K562 (cell line): ENCODE data around the gene SPATA16. TPM values are rescaled to one million over a fixed set of nuclear protein-coding genes. Genes with fewer than 3 reads are reported as not detected.

Source experiments
- ATAC-seq: fragments of 200-7000 bp; cut with Tn5 transposase; 3 replicates; pipeline ENCODE4 v1.9.1; 2020; ENCODE audit warnings: moderate library complexity
- BruUV-seq: library from RNA; stranded (reverse); fragments of 400-500 nt; replicated peaks from 2 replicates; lab custom pipeline; 2021; lab: Mats Ljungman, UMichigan
- CTCF ChIA-PET: fragments of 300-600 bp; formaldehyde crosslinking; extraction: SDS; loops from one replicate; lab custom pipeline; 2021; ENCODE audit warnings: low intra/inter-chr PET ratio; lab: Yijun Ruan, JAX
- POLR2A ChIA-PET: fragments of 300-600, 350-650 bp; sonication (Branson Sonifier 250); formaldehyde crosslinking; extraction: SDS; loops from one replicate; lab custom pipeline; 2021; ENCODE audit warnings: antibody characterized with exemption, inconsistent platforms; lab: Yijun Ruan, JAX
- DNase-seq, 4 experiments: peaks; one replicate each; pipeline versions ENCODE4 v3.0.0 to v3.0.0-alpha.2; 2011 to 2018; ENCODE audit warnings: low spot score in 3 of 4, mixed read lengths in 3 of 4; ENCODE audit errors: extremely low read depth in 1 of 4
- FAIRE-seq: peaks from 2 replicates; lab custom pipeline; 2011; peaks lifted over from hg19 to GRCh38; lab: Jason Lieb, UNC
- H2AFZ ChIP-seq: 2 replicates; pipeline ENCODE4 v1.6.0; 2011; ENCODE audit warnings: low read depth, low read length, control low read depth, inconsistent platforms
- H3K27ac ChIP-seq: fragments of 200-600 bp; 3 replicates; pipeline ENCODE4 v1.8.0; 2011; ENCODE audit warnings: low read depth, mild to moderate bottlenecking, control low read depth, inconsistent platforms, low read length, moderate library complexity, mixed read lengths; ENCODE audit errors: extremely low read depth
- H3K27me3 ChIP-seq, 2 experiments: fragments of 300-600 bp in 1 of 2; 2 replicates in 1 of 2; 3 replicates in 1 of 2; pipeline versions ENCODE4 v1.6.0 to v1.8.0; 2011; ENCODE audit warnings: inconsistent platforms in 2 of 2, low read length in 2 of 2, mild to moderate bottlenecking in 1 of 2, mixed read lengths in 1 of 2, moderate library complexity in 1 of 2; ENCODE audit not compliant: control insufficient read depth in 2 of 2, insufficient read depth in 2 of 2
- H3K36me3 ChIP-seq: fragments of 300-600 bp; 3 replicates; pipeline ENCODE4 v1.8.0; 2011; ENCODE audit warnings: mild to moderate bottlenecking, low read length, inconsistent platforms; ENCODE audit not compliant: control insufficient read depth, insufficient read depth
- H3K4me1 ChIP-seq, 2 experiments: fragments of 200-600 bp in 1 of 2; replicated peaks in 1 of 2; 2 replicates in 1 of 2; 3 replicates in 1 of 2; pipeline versions ENCODE4 v1.5.1 to v1.8.0; 2011; ENCODE audit warnings: inconsistent platforms in 2 of 2, low read length in 2 of 2, mild to moderate bottlenecking in 1 of 2, mixed read lengths in 1 of 2, moderate library complexity in 1 of 2; ENCODE audit not compliant: control insufficient read depth in 2 of 2, insufficient read depth in 2 of 2
- H3K4me2 ChIP-seq: 2 replicates; pipeline ENCODE4 v1.6.1; 2011; ENCODE audit warnings: low read length, control low read depth, inconsistent platforms, mixed read lengths; ENCODE audit not compliant: insufficient read depth
- H3K4me3 ChIP-seq: fragments of 200-600 bp; sonication (generic), shearing (Covaris generic); 2 replicates; pipeline ENCODE4 v1.5.1; 2016; ENCODE audit warnings: control low read depth, inconsistent platforms
- H3K79me2 ChIP-seq: fragments of 200-600 bp; 3 replicates; pipeline ENCODE4 v1.8.0; 2011; ENCODE audit warnings: low read length, inconsistent platforms; ENCODE audit not compliant: control insufficient read depth, insufficient read depth
- H3K9ac ChIP-seq, 2 experiments: 2 replicates each; pipeline versions ENCODE4 v1.6.0 to v1.6.1; 2011; ENCODE audit warnings: low read depth in 2 of 2, low read length in 2 of 2, control low read depth in 1 of 2, inconsistent platforms in 1 of 2, mild to moderate bottlenecking in 1 of 2, mixed read lengths in 1 of 2; ENCODE audit not compliant: insufficient read depth in 1 of 2
- H3K9me1 ChIP-seq: one replicate; pipeline ENCODE4 v1.6.0; 2011; ENCODE audit warnings: inconsistent platforms, mild to moderate bottlenecking, low read length, moderate library complexity; ENCODE audit not compliant: control insufficient read depth, insufficient read depth
- H3K9me3 ChIP-seq: replicated peaks from 2 replicates; pipeline ENCODE4 v1.5.1; 2011; ENCODE audit warnings: low read depth, low read length, inconsistent platforms; ENCODE audit not compliant: control insufficient read depth, insufficient read depth
- H4K20me1 ChIP-seq: replicated peaks from 2 replicates; pipeline ENCODE4 v1.6.1; 2011; ENCODE audit warnings: low read length, inconsistent platforms, mixed read lengths; ENCODE audit not compliant: control insufficient read depth, insufficient read depth
- CBX8 ChIP-seq: fragments of 200-600 bp; sonication (generic); IDR thresholded peaks from 2 replicates; pipeline ENCODE4 v1.6.1; 2012; ENCODE audit warnings: borderline replicate concordance, mixed run types, low read depth, mild to moderate bottlenecking, moderate library complexity, mixed read lengths, low read length, control low read depth, inconsistent platforms; ENCODE audit not compliant: poor library complexity, severe bottlenecking; ENCODE audit errors: extremely low read depth
- DPF2 ChIP-seq: fragments of 450-650 bp; IDR thresholded peaks from 2 replicates; pipeline ENCODE4 v1.6.1; 2016
- GABPA ChIP-seq: fragments of 200-800 bp; sonication (Bioruptor generic); conservative IDR thresholded peaks from 2 replicates; pipeline ENCODE4 v1.6.1; 2016; ENCODE audit warnings: low read depth, missing genetic modification characterization, missing compliant biosample characterization
- HDAC1 ChIP-seq, 2 experiments: fragments of 450-650 bp; IDR thresholded peaks; 2 replicates each; pipeline ENCODE4 v1.6.1; 2016 to 2017; ENCODE audit warnings: inconsistent platforms in 1 of 2, mild to moderate bottlenecking in 1 of 2, moderate library complexity in 1 of 2
- JUND ChIP-seq, 2 experiments: IDR thresholded peaks; 2 replicates in 1 of 2; 3 replicates in 1 of 2; pipeline ENCODE4 v1.6.1; 2011; ENCODE audit warnings: borderline replicate concordance in 2 of 2, low read depth in 2 of 2, low read length in 2 of 2, improper control_type of control experiment in 1 of 2, missing biosample characterization in 1 of 2, missing genetic modification characterization in 1 of 2, missing genetic modification reagents in 1 of 2
- KDM4B ChIP-seq, 2 experiments: fragments of 450-650 bp in 1 of 2; sonication (generic) in 1 of 2; IDR thresholded peaks; 2 replicates each; pipeline ENCODE4 v1.6.1; 2016 to 2017; ENCODE audit warnings: borderline replicate concordance in 2 of 2, antibody characterized with exemption in 1 of 2, low read depth in 1 of 2, mild to moderate bottlenecking in 1 of 2
- MAFF ChIP-seq: IDR thresholded peaks from 2 replicates; pipeline ENCODE4 v1.6.1; 2012; ENCODE audit warnings: low read length, improper control_type of control experiment
- MAFK ChIP-seq: IDR thresholded peaks from 2 replicates; pipeline ENCODE4 v1.6.1; 2011; ENCODE audit warnings: low read length, improper control_type of control experiment
- MECOM ChIP-seq: fragments of 250-450 bp; sonication (Bioruptor Pico); IDR thresholded peaks from 2 replicates; pipeline ENCODE4 v1.8.0; 2022; ENCODE audit warnings: inconsistent platforms
- OTX1 ChIP-seq: fragments of 450-650 bp; formaldehyde crosslinking; IDR thresholded peaks from 2 replicates; pipeline ENCODE4 v1.4.0; 2022; ENCODE audit warnings: mild to moderate bottlenecking
- PRPF4 ChIP-seq: fragments of 200-400 bp; formaldehyde crosslinking; IDR thresholded peaks from one replicate; pipeline ENCODE4 v1.6.1; 2017; ENCODE audit warnings: low read length, low read depth, mild to moderate bottlenecking; ENCODE audit not compliant: insufficient read depth, poor library complexity, severe bottlenecking
- SMARCA4 ChIP-seq: fragments of 450-650 bp; IDR thresholded peaks from 2 replicates; pipeline ENCODE4 v1.6.1; 2016
- SP2 ChIP-seq: IDR thresholded peaks from 2 replicates; pipeline ENCODE4 v1.6.1; 2011; ENCODE audit warnings: mild to moderate bottlenecking, low read depth, low read length, moderate library complexity; ENCODE audit not compliant: poor library complexity, severe bottlenecking; ENCODE audit errors: extremely low read depth
- STAG1 ChIP-seq: sonication (generic); formaldehyde crosslinking; IDR thresholded peaks from 2 replicates; pipeline ENCODE4 v1.5.0; 2020; ENCODE audit warnings: missing genetic modification reagents, borderline replicate concordance
- TCF3 ChIP-seq: sonication (generic); formaldehyde crosslinking; IDR thresholded peaks from 2 replicates; pipeline ENCODE4 v1.4.0; 2020; ENCODE audit warnings: mild to moderate bottlenecking, missing genetic modification reagents
- WGBS: fragments of 100-300 bp; shearing (Covaris generic); methylation state at CpG from one replicate; pipeline ENCODE4 v1.1.6; 2016; ENCODE audit warnings: low coverage, mixed read lengths; ENCODE audit not compliant: insufficient coverage; ENCODE audit errors: missing lambda C conversion rate; 5-methylcytosine and 5-hydroxymethylcytosine counted together
- in situ Hi-C: fragments of 300-500 bp; cut with MboI; formaldehyde crosslinking; loops from 4 replicates; pipeline ENCODE4 v1.15.0; 2018; ENCODE audit warnings: inconsistent platforms, mixed read lengths
- intact Hi-C: fragments of 100-400 bp; cut with micrococcal nuclease; formaldehyde crosslinking; loops from 2 replicates; pipeline ENCODE4 v1.14.2; 2022
- polyA plus RNA-seq, 8 experiments: library from polyadenylated mRNA; depleted of rRNA in 4 of 8; stranded (reverse) in 5 of 8; unstranded in 3 of 8; fragments of >200 nt; fragmentation: Nextera tagmentation in 2 of 8; fragmentation: Illumina TruSeq in 1 of 8; extraction: Ambion mirVana in 2 of 8; extraction: Trizol in 1 of 8; gene quantifications; 2 replicates each; pipeline versions ENCODE4 v1.2.1 to v1.2.3, GENCODE V29; 2011 to 2014; ENCODE audit warnings: inconsistent platforms in 1 of 8, missing spikeins in 1 of 8
- total RNA-seq, 7 experiments: library from RNA; depleted of rRNA in 6 of 7; stranded (reverse); fragments of >200 nt in 6 of 7; fragmentation: Illumina TruSeq in 2 of 7; extraction: Trizol in 2 of 7; gene quantifications; 2 replicates each; pipeline versions ENCODE4 v1.2.1 to v1.2.3, GENCODE V29; 2011 to 2021; ENCODE audit warnings: low replicate concordance in 1 of 7
- TF ChIP-seq, protein P1 (sequence below): fragments of 150-350 bp; IDR thresholded peaks from 2 replicates; pipeline ENCODE4 v1.6.1; 2014; ENCODE audit warnings: low read depth, mild to moderate bottlenecking, low read length, borderline replicate concordance
- TF ChIP-seq, protein P2 (sequence below), 2 experiments: fragments of 200-800 bp in 1 of 2; sonication (Bioruptor generic) in 1 of 2; sonication (generic) in 1 of 2; formaldehyde crosslinking in 1 of 2; IDR thresholded peaks in 1 of 2; conservative IDR thresholded peaks in 1 of 2; 2 replicates each; pipeline versions ENCODE4 v1.5.0 to v1.6.1; 2016 to 2020; ENCODE audit warnings: missing compliant biosample characterization in 1 of 2, missing genetic modification characterization in 1 of 2, missing genetic modification reagents in 1 of 2

Gene SPATA16
- total and polyA plus RNA-seq, 9 of the 15 experiments (the other 6 are each of a cell fraction or from before 2014, with no cell fraction given): not detected

DNA sequence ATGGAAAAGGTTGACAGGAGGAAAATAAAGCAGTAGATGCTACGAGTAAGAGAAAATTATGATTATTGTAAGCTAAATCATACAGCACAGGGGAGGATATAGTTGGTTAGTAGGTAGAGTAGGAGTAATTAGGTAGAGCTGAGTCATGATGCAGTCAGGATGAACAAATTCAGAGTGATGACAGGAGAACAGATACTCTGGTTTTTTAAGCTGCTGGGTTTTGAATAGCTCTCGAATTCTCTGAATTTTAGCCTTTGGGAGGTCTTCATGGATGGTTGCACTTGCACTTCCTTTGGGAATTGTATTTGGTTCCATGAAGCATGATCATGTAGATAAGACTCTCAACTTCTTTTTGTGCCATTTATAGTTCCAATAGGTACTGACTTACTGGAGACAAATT lies 294.3 kb downstream of the SPATA16 start:
- Histone ChIP-seq H3K79me2 (no peaks in the 10 kb centered on the region), H3K36me3 (no peaks in the 10 kb centered on the region), H2AFZ (peak overlapping the region; percentile 78), H3K4me1 (peaks cover 0 to 28% of the 10 kb centered on the region in 2 experiments; a peak in 3 of 5 replicates), H3K9me1 (no peaks in the 10 kb centered on the region), H3K27ac (peak overlapping the region; percentile 38; the same call in 1 of the 3 replicates), H3K27me3 (no peaks in the 10 kb centered on the region), H3K9ac (no peak overlapping the region), H4K20me1 (no peaks in the 10 kb centered on the region), H3K4me3 (no peak overlapping the region), H3K9me3 (no peaks in the 10 kb centered on the region), H3K4me2 (no peak overlapping the region)
- peak; percentile 79 for ATAC-seq
- ChIA-PET POLR2A (interaction anchor here (1.4 to 1.6 kb wide), 2 partner anchors 9 to 11 kb away, joined by 3 to 7 read pairs; no protein-coding TSS in a partner anchor), CTCF (no interaction called here)
- no peak for FAIRE-seq
- intact Hi-C loops (no loop called here), in situ Hi-C loops (no loop called here)
- 18% methylated on average over 2 of the region's 2 CpGs for WGBS
- BruUV-seq: no TSS peak
- peak in 2 of 4 experiments; percentile 30 to 39 for DNase-seq
- no peak for TF ChIP-seq KDM4B (IDR thresholded peaks at IDR 0.05; ENCODE audit: borderline replicate concordance in 2 of 2, low read depth in 1 of 2)
- no peak for TF ChIP-seq PRPF4
- no peak for TF ChIP-seq SP2
- no peak for TF ChIP-seq OTX1 (CRISPR knock-in tag)
- TF ChIP-seq, protein P1, sequence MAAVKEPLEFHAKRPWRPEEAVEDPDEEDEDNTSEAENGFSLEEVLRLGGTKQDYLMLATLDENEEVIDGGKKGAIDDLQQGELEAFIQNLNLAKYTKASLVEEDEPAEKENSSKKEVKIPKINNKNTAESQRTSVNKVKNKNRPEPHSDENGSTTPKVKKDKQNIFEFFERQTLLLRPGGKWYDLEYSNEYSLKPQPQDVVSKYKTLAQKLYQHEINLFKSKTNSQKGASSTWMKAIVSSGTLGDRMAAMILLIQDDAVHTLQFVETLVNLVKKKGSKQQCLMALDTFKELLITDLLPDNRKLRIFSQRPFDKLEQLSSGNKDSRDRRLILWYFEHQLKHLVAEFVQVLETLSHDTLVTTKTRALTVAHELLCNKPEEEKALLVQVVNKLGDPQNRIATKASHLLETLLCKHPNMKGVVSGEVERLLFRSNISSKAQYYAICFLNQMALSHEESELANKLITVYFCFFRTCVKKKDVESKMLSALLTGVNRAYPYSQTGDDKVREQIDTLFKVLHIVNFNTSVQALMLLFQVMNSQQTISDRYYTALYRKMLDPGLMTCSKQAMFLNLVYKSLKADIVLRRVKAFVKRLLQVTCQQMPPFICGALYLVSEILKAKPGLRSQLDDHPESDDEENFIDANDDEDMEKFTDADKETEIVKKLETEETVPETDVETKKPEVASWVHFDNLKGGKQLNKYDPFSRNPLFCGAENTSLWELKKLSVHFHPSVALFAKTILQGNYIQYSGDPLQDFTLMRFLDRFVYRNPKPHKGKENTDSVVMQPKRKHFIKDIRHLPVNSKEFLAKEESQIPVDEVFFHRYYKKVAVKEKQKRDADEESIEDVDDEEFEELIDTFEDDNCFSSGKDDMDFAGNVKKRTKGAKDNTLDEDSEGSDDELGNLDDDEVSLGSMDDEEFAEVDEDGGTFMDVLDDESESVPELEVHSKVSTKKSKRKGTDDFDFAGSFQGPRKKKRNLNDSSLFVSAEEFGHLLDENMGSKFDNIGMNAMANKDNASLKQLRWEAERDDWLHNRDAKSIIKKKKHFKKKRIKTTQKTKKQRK: no peak
- TF ChIP-seq MAFF: peak; percentile 50; the same call in 1 of the 2 replicates
- TF ChIP-seq, protein P2, sequence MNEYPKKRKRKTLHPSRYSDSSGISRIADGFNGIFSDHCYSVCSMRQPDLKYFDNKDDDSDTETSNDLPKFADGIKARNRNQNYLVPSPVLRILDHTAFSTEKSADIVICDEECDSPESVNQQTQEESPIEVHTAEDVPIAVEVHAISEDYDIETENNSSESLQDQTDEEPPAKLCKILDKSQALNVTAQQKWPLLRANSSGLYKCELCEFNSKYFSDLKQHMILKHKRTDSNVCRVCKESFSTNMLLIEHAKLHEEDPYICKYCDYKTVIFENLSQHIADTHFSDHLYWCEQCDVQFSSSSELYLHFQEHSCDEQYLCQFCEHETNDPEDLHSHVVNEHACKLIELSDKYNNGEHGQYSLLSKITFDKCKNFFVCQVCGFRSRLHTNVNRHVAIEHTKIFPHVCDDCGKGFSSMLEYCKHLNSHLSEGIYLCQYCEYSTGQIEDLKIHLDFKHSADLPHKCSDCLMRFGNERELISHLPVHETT (CRISPR knock-in tag; conservative IDR thresholded peaks at IDR 0.05 in 1 of 2, IDR thresholded peaks at IDR 0.05 in 1 of 2): no peak
- no peak for TF ChIP-seq TCF3
- TF ChIP-seq JUND (IDR thresholded peaks at IDR 0.05; ENCODE audit: borderline replicate concordance, low read depth, low read length): peak; percentile 51; the same call in 1 of the 2 replicates
- TF ChIP-seq JUND (tag; IDR thresholded peaks at IDR 0.05; ENCODE audit: borderline replicate concordance, low read depth, low read length): no peak; the same call in 2 of the 3 replicates
- TF ChIP-seq MECOM (CRISPR knock-in tag): peak; percentile 62; the same call in 1 of the 2 replicates
- TF ChIP-seq GABPA: 0 out of 2 replicates have a peak, but pooled peaks have one; percentile 2
- TF ChIP-seq DPF2: peak; percentile 52; the same call in 1 of the 2 replicates
- TF ChIP-seq SMARCA4: peak; percentile 55
- TF ChIP-seq HDAC1 (IDR thresholded peaks at IDR 0.05): no peak
- no peak for TF ChIP-seq CBX8
- peak; percentile 56; the same call in 1 of the 2 replicates for TF ChIP-seq MAFK
- no peak for TF ChIP-seq STAG1
